Measurements from ENCODE around the gene CALCOCO2.

Gene CALCOCO2, protein sequence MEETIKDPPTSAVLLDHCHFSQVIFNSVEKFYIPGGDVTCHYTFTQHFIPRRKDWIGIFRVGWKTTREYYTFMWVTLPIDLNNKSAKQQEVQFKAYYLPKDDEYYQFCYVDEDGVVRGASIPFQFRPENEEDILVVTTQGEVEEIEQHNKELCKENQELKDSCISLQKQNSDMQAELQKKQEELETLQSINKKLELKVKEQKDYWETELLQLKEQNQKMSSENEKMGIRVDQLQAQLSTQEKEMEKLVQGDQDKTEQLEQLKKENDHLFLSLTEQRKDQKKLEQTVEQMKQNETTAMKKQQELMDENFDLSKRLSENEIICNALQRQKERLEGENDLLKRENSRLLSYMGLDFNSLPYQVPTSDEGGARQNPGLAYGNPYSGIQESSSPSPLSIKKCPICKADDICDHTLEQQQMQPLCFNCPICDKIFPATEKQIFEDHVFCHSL

DNA sequence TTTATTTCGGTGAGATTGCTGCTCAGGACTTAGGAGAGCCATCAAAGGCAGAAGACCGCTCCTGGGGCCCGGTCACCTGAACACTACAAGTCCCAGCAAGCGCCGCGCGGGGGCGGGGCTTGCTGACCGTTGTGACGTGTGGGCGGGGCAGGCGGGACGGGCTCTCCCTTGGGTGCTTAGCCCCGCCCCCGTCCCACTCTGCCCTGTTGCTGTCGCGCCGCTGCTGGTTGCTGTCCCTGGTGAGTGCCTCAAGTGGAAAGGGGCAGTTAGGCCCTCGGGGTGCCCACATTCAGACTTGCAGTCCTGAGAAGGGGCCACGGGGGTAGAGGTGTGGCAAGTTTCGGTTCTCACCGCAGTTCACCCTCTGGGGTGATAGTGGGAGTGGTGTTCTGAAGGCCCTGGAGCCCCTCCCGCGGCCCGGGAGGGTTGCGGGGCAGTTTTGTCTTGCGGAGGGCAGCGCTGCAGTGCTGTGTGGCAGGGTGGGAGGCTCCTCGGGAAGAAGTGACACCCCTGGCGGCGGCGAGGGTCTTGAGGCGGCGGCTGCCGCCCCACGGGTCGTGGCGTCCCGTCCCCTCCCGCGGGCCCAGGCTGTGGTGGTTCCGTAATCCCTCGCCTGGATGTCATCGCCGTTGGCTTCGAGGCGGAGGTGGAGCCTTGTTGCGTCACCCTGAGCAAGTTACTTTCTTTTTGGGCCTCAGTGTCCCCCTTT lies at the start of gene CALCOCO2:
CALCOCO2 (plus strand) TSS at position 196 of the 709 bp plus-strand sequence. CDS start 10,673 bp downstream, outside the sequence.
- H3K4me3 ChIP-seq (ENCODE audit: low read depth, low read length) = peak within 1 kb of the TSS; percentile 88
- DNase-seq (ENCODE audit: low read depth) = peak; percentile 97
- TF ChIP-seq, protein P1, sequence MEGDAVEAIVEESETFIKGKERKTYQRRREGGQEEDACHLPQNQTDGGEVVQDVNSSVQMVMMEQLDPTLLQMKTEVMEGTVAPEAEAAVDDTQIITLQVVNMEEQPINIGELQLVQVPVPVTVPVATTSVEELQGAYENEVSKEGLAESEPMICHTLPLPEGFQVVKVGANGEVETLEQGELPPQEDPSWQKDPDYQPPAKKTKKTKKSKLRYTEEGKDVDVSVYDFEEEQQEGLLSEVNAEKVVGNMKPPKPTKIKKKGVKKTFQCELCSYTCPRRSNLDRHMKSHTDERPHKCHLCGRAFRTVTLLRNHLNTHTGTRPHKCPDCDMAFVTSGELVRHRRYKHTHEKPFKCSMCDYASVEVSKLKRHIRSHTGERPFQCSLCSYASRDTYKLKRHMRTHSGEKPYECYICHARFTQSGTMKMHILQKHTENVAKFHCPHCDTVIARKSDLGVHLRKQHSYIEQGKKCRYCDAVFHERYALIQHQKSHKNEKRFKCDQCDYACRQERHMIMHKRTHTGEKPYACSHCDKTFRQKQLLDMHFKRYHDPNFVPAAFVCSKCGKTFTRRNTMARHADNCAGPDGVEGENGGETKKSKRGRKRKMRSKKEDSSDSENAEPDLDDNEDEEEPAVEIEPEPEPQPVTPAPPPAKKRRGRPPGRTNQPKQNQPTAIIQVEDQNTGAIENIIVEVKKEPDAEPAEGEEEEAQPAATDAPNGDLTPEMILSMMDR (IDR thresholded peaks at IDR 0.05; ENCODE audit: insufficient read depth, low read depth, low read length, missing control alignments) = no peak

DNA sequence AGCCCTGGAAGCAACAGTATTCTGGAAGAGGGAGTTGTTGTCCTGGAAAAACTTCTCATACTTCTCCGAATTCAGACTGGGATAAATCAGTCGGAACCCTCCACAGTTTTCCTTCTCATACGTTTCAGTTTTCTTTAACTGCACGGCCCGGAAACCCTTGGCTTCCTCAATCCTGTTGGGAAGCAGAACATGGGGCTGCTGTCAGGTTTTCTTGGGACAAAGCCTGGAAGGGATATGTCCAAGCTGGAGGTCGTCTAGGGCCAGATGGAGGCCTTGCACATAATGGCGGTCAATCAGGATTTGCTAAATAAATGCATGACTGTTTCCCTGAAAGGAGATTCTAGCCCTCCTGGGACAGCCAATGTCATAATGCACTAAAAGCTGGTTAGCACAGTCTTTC lies 43.0 kb upstream of the CALCOCO2 start:
- H3K4me3 ChIP-seq (ENCODE audit: low read depth, low read length) = no peak overlapping the region
- TF ChIP-seq, protein P1 (IDR thresholded peaks at IDR 0.05; ENCODE audit: insufficient read depth, low read depth, low read length, missing control alignments) = no peak
- DNase-seq (ENCODE audit: low read depth) = no peak

DNA sequence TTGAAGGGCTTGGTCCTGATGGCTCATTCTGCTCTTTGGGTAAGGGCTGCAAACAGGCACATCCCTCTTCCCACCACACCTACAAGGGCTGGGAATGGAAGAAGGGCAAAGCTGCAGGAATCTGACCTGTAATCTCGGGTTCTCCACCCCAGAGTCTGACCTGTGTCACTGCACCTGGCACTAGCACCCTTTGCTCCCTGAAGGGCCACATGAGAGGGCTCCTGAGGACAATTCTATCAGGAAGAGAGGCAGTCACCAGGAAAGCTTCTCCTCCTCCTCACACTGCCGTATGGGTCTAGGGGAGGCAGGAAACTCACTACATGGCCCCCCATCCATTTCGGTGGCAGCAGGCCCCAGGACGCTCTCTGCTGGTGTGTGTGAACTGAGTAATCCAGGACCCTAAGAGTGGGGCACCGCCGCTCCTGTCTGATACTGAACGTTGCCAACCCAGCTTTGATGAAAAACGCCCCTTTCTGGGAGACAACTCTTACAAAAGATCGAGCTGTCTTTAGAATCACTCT lies 40.2 kb upstream of the CALCOCO2 start:
- DNase-seq (ENCODE audit: low read depth) = no peak
- H3K4me3 ChIP-seq (ENCODE audit: low read depth, low read length) = no peak overlapping the region
- TF ChIP-seq, protein P1 (IDR thresholded peaks at IDR 0.05; ENCODE audit: insufficient read depth, low read depth, low read length, missing control alignments) = no peak

DNA sequence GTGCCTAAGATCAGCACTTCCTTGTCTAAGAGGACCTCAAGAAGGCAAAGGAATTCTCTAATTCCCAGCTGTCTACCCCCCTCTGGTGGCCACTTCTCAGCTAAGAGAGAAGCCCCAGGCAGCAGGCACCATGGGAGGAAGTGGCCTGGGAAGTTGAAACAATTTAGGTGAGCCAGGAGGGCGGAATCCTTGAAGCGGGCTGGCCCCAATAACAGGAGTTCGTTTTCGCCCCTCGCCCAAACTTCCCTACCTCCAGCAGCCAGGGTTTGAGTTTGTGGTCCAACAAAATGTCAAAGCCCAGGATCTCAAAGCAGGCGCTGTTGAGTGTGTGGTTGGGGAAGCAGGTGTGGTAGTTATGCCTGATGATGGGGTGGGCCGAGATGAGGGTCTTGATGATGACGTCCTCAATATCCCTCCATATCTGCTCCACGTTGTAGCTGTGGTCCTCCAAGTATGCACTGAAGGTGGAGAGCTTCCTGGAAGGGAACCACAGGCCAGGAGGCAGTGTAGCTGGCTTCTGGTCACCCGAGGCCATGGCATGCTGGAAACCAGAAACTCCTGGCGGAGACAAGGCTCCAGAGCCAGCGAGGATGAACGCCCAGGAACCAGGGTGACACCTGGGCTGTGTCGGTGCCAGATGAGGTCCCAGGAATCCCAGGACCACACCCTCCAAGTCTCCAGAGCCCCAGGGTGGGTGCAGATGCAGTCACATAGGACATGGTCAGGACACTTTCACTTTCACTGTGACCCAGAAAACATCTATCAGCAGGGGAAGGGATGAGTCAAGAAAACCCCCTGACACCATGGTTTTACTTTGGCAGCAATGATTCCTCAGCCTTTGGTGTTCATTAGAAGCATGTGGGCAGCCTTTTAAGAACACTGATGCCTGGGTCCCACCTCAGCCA lies 39.5 kb upstream of the CALCOCO2 start:
- peak overlapping the region; percentile 10; the same call in 1 of the 2 replicates for H3K4me3 ChIP-seq (ENCODE audit: low read depth, low read length)
- DNase-seq (ENCODE audit: low read depth) = peak; percentile 78
- TF ChIP-seq, protein P1 (IDR thresholded peaks at IDR 0.05; ENCODE audit: insufficient read depth, low read depth, low read length, missing control alignments) = peak; percentile 60

DNA sequence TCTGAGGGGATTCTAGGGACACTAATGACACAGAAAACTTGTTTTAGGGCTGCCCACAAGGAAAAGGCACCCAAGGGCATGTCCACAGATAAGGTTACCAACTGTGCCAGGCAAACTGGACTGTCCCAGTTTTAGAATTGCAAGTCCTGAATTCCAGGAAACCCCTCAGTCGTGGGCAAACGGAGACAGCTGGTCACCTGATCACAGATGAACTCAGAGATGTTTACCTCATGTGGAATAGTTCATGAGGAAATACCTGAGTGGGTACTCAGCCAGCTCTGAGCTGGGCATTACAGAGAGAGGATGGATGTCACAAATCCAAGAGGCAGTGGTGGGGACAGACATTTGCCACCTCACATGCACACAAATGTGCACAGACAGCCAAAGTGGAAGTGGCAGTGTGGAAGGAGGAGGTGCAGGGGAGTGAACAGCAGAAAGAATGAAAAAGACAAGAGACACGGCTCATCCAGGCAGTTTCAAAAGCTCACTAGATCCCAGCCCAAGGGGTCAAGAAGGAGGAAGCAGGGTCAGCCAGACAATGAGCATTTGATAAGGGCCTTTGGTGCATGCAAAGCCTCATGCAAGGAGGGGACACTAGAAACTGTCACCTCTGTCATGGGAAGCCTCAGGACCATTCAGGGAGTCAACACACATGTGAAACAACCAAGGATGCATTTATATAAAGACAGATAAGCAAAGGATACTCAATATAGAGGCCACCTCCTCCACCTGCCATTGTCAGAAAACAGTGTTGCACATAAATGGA lies 38.6 kb upstream of the CALCOCO2 start:
- DNase-seq (ENCODE audit: low read depth) = no peak
- TF ChIP-seq, protein P1 (IDR thresholded peaks at IDR 0.05; ENCODE audit: insufficient read depth, low read depth, low read length, missing control alignments) = no peak
- no peak overlapping the region for H3K4me3 ChIP-seq (ENCODE audit: low read depth, low read length)

All from GM12865 (cell line).